Epithelial cell of esophagus (primary cell): Measurements from ENCODE around the gene HBA1.
"Not testable (repeated sequence)": the region's sequence is repeated elsewhere in the genome, so short reads cannot be mapped to it uniquely, and the experiment has no call there.

Source experiments
- DNase-seq: peaks from one replicate; pipeline ENCODE4 v3.0.0; 2010; ENCODE audit warnings: low read depth
- H3K4me3 ChIP-seq: 2 replicates; pipeline ENCODE4 v1.5.1; 2011; ENCODE audit warnings: mild to moderate bottlenecking, low read length, control low read depth
- TF ChIP-seq, protein P1 (sequence below): IDR thresholded peaks from 2 replicates; pipeline ENCODE4 v1.5.1; 2011; ENCODE audit warnings: low read depth, mild to moderate bottlenecking, low read length, control low read depth, inconsistent platforms; ENCODE audit not compliant: insufficient read depth; ENCODE audit errors: missing control alignments

HBA1 gene

DNA sequence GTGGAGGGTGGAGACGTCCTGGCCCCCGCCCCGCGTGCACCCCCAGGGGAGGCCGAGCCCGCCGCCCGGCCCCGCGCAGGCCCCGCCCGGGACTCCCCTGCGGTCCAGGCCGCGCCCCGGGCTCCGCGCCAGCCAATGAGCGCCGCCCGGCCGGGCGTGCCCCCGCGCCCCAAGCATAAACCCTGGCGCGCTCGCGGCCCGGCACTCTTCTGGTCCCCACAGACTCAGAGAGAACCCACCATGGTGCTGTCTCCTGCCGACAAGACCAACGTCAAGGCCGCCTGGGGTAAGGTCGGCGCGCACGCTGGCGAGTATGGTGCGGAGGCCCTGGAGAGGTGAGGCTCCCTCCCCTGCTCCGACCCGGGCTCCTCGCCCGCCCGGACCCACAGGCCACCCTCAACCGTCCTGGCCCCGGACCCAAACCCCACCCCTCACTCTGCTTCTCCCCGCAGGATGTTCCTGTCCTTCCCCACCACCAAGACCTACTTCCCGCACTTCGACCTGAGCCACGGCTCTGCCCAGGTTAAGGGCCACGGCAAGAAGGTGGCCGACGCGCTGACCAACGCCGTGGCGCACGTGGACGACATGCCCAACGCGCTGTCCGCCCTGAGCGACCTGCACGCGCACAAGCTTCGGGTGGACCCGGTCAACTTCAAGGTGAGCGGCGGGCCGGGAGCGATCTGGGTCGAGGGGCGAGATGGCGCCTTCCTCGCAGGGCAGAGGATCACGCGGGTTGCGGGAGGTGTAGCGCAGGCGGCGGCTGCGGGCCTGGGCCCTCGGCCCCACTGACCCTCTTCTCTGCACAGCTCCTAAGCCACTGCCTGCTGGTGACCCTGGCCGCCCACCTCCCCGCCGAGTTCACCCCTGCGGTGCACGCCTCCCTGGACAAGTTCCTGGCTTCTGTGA is at the start of gene HBA1:
Gene HBA1 (plus strand): TSS at position 204 of the 906 bp plus-strand sequence. CDS start 37 bp downstream, at position 241.
- H3K4me3 ChIP-seq, result not testable (repeated sequence)

DNA sequence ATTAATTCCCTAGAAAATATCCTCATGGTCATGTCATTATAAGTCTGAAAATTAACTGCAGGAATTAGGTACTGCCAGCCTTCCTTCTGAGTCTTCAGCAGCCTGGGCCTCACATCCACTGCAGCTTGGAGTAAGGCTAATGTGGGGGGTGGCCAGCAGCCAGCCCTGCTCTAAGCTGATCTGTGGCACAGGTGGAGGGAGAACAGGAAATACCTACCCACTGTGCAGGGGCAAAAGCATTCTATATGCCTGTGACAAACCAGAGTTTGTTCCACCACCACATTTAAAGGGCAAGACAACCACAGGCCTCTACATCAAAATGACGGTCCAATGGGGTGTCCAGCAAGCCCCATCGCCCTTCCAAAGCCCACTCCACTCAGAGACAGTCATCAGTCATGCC is 47.4 kb upstream of the HBA1 start:
- H3K4me3 ChIP-seq, result no peak overlapping the region
- no peak for DNase-seq
- TF ChIP-seq, protein P1, sequence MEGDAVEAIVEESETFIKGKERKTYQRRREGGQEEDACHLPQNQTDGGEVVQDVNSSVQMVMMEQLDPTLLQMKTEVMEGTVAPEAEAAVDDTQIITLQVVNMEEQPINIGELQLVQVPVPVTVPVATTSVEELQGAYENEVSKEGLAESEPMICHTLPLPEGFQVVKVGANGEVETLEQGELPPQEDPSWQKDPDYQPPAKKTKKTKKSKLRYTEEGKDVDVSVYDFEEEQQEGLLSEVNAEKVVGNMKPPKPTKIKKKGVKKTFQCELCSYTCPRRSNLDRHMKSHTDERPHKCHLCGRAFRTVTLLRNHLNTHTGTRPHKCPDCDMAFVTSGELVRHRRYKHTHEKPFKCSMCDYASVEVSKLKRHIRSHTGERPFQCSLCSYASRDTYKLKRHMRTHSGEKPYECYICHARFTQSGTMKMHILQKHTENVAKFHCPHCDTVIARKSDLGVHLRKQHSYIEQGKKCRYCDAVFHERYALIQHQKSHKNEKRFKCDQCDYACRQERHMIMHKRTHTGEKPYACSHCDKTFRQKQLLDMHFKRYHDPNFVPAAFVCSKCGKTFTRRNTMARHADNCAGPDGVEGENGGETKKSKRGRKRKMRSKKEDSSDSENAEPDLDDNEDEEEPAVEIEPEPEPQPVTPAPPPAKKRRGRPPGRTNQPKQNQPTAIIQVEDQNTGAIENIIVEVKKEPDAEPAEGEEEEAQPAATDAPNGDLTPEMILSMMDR, result no peak

More for the DNA sequence above, at the start of gene HBA1:
- DNase-seq, result not testable (repeated sequence)

DNA sequence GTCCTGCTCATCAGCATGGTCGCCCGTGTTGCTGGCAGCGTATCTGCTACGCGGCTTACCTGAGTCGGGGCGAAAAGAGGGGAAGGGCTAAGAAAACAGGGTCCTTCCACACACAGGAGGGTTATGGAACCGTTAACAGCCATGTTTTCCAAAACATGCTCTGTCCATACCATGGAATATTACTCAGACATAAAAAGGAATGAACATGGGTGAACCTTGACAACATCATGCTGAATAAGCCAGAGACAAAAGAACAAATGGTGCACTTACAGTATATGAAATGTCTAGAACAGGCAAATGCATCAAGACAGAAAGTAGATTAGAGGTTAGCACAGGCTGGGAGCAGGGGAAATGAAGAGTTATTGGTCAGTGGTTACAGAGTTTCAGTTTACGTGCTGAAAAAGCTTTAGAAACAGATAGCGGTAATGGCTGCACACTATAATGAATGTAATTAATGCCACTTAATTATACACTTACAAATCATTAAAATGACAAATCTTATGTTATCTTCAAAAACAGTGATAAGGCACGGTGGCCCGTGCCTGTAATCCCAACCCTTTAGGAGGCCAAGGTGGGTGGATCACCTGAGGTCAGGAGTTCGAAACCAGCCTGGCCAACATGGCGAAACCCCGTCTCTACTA is 45.8 kb upstream of the HBA1 start:
- H3K4me3 ChIP-seq, result no peak overlapping the region
- no peak for DNase-seq
- TF ChIP-seq, protein P1, result no peak

DNA sequence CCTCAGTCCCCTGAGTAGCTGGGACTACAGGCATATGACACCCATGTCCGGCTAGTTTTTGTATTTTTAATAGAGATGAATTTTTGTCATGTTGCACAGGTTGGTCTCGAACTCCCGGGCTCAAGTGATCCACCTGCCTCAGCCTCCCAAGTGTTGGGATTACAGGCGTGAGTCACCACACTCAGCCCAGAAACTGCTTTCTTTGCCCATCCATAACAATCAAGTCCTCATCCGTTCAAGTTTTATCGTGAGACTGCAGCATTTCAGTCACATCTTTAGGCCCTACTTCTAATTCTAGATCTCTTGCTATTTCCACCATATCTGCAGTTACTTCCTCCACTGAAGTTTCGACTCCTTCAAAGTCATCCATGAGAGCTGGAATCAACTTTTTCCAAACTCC is 44.4 kb upstream of the HBA1 start:
- H3K4me3 ChIP-seq, result no peak overlapping the region
- no peak for DNase-seq
- TF ChIP-seq, protein P1, result no peak

DNA sequence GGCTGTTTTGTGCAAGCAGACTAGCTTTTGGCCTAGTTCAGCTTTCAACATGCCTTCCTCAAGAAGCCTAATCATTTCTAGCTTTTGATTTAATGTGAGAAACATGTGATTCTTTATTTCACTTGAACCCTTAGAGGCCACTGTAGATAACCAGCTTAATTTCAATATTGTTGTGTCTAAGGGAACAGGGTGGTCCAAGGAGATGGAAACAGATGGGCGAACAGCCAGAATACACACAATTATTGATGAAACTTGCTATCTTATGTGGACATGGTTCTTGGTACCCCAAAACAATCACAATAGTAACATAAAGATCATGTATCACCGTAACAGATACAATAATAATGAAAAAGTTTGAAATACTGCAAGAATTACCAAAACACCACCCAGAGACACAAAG is 42.8 kb upstream of the HBA1 start:
- TF ChIP-seq, protein P1, result no peak
- DNase-seq, result no peak
- no peak overlapping the region for H3K4me3 ChIP-seq

DNA sequence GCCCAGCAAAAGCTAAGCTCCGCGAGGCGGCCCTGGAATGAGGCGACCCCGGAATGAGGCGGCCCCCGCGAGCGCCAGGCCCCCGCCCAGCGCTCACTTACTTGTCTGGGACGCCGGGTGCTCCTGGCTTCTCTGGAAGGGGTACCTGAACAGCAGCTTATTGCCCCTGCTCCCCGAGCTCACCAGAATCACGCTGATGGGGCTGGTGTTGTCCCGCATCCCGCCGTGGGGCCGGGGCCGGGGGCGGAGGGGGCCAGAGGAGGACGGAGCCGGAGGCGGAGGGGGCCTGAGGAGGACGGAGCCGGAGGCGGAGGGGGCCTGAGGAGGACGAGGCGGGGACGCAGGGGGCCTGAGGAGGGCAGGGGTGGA is 38.4 kb upstream of the HBA1 start:
- DNase-seq, result no peak
- peak overlapping the region; percentile 64 for H3K4me3 ChIP-seq
- TF ChIP-seq, protein P1, result no peak

DNA sequence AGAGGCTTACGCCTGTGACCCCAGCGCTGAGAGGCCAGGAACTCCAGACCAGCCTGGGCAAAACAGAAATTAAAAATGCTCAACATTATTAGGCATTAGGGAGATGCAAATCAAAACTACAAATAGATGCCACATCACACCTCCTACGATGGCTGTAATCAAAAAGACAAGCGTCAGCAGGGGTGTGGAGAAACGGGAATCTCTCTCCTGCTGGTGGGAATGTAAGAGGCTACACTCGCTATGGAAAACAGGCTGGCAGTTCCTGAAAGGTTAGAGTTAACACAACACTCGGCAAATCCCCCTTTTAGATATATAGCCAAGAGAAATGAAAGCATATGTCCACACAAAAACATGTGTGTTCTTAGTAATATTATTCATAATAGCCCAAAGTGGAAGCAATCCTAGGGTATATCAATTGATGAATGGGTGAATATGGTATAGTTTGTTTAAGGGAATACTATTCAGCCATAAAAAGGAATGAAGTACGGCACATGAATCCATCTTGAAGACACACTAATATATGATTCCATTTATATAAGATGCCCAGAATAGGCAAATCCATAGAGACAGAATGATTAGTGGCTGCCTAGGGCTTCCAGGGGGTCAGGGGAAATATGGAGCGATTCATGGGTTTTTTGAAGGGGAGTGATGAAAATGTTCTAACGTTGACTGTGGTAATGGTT is 36.2 kb upstream of the HBA1 start:
- DNase-seq, result no peak
- TF ChIP-seq, protein P1, result no peak
- no peak overlapping the region for H3K4me3 ChIP-seq
